ENCODE data around the gene CAVIN2. TPM values are rescaled to one million over a fixed set of nuclear protein-coding genes. Genes with fewer than 3 reads are reported as not detected.
"Not testable (repeated sequence)": the region's sequence is repeated elsewhere in the genome, so short reads cannot be mapped to it uniquely, and the experiment has no call there.

CAVIN2 gene
- total and polyA plus RNA-seq, 11 donors = 35.2 to 149 (median 93.0) TPM

DNA sequence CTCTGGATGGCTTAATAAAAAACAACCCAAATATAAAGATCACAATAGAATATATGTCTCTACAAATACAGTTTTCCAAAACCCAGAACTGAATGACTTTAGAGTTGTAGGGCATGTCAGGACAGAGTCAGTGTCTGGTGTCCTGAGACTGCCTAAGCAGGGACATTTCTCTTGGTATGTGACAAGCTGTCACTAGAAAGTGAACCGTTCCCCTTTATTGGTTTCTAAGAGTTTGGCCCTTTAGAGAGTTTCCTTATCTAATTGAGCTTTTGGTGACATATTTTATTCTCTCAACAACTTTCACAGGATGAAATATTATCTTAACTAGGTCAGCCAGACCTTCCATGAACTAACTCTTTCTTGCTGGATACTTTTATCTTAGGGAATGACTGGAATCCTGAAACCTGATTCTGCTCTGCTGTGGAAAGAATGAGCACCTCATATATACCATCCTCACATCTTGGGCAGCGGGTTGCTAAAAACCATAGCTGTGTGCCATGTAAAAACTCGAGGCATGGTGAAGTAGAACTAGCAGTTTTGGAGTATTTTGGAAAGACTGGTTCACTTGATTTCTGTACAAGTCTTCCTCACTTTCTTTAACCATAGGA, 54.8 kb downstream of the CAVIN2 start:
- H3K4me1 ChIP-seq = no peaks in the 10 kb centered on the region
- no peak for DNase-seq
- H3K27me3 ChIP-seq = peaks cover 0 to 6% (median 0%) of the 10 kb centered on the region in 9 donors
- TF ChIP-seq, protein P1, sequence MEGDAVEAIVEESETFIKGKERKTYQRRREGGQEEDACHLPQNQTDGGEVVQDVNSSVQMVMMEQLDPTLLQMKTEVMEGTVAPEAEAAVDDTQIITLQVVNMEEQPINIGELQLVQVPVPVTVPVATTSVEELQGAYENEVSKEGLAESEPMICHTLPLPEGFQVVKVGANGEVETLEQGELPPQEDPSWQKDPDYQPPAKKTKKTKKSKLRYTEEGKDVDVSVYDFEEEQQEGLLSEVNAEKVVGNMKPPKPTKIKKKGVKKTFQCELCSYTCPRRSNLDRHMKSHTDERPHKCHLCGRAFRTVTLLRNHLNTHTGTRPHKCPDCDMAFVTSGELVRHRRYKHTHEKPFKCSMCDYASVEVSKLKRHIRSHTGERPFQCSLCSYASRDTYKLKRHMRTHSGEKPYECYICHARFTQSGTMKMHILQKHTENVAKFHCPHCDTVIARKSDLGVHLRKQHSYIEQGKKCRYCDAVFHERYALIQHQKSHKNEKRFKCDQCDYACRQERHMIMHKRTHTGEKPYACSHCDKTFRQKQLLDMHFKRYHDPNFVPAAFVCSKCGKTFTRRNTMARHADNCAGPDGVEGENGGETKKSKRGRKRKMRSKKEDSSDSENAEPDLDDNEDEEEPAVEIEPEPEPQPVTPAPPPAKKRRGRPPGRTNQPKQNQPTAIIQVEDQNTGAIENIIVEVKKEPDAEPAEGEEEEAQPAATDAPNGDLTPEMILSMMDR (IDR thresholded peaks at IDR 0.05) = no peak
- TF ChIP-seq POLR2A (IDR thresholded peaks at IDR 0.05) = no peak
- intact Hi-C loops (cut with DNase I) = no loop called here
- H3K36me3 ChIP-seq = no peaks in the 10 kb centered on the region
- H3K27ac ChIP-seq = no peak overlapping the region
- H3K9me3 ChIP-seq = peaks cover 0 to 9% (median 0%) of the 10 kb centered on the region in 12 donors
- H3K4me3 ChIP-seq = no peak overlapping the region
- no peak for ATAC-seq
- 47 to 59% (median 55%) methylated on average over 3 of the region's 3 CpGs for WGBS, 4 donors

DNA sequence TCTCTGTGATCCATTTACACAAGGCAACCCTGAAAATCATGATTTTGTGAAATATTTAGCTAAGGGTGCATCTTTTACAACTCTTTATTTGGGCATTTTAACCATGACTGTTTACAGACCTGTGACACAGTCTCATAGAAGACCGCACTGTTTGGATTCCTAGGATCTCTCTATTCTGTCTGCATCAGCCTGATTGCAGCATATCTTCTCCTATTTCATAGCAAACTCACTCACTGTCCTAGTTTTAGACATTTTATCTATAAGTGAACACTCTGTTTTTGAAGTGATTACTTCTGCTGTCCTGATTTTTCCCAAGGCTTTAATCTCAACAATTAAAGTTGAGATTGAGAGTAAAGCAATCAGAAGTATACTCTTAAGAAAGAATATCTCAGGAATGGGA, 56.2 kb downstream of the CAVIN2 start:
- DNase-seq (no peak), ATAC-seq (no peak)
- Histone ChIP-seq H3K4me3 (no peak overlapping the region), H3K4me1 (no peaks in the 10 kb centered on the region), H3K36me3 (no peaks in the 10 kb centered on the region), H3K27ac (no peak overlapping the region), H3K9me3 (peaks cover 0 to 9% (median 0%) of the 10 kb centered on the region in 12 donors), H3K27me3 (peaks cover 0 to 8% (median 0%) of the 10 kb centered on the region in 9 donors)
- 37 to 85% (median 55%) methylated on average over 1 of the region's 1 CpG for WGBS, 4 donors
- intact Hi-C loops (cut with DNase I) = no loop called here
- TF ChIP-seq, protein P1 (IDR thresholded peaks at IDR 0.05) = no peak
- no peak for TF ChIP-seq POLR2A (IDR thresholded peaks at IDR 0.05)

DNA sequence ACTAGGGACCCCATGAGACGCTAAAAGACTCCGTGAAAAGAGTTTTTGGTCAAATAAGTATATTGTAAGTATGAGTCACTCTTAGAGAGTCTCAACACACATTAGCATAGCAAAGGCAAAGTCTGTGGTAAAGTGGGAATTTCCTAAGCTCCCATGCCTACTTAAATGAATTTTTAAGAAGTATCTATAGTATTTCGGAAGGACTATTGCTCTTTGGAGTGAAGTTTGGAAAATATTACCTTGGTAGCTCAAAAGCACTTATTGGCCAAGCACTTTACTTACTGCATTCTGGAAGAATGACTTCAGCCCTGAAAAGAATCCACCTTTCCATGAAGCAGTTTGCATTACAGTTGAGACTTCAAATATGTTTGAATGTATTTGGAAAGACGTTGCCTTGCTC, 57.1 kb downstream of the CAVIN2 start:
- Histone ChIP-seq H3K36me3 (no peaks in the 10 kb centered on the region), H3K27ac (no peak overlapping the region), H3K4me3 (no peak overlapping the region), H3K9me3 (peaks cover 0 to 9% (median 0%) of the 10 kb centered on the region in 12 donors), H3K27me3 (peaks cover 0 to 8% (median 0%) of the 10 kb centered on the region in 9 donors), H3K4me1 (no peaks in the 10 kb centered on the region)
- TF ChIP-seq, protein P1 (IDR thresholded peaks at IDR 0.05) = no peak
- TF ChIP-seq POLR2A (IDR thresholded peaks at IDR 0.05) = no peak
- no peak for ATAC-seq
- 75 to 85% (median 81%) methylated on average over 4 of the region's 4 CpGs for WGBS, 4 donors
- intact Hi-C loops (cut with DNase I) = no loop called here
- DNase-seq = no peak

DNA sequence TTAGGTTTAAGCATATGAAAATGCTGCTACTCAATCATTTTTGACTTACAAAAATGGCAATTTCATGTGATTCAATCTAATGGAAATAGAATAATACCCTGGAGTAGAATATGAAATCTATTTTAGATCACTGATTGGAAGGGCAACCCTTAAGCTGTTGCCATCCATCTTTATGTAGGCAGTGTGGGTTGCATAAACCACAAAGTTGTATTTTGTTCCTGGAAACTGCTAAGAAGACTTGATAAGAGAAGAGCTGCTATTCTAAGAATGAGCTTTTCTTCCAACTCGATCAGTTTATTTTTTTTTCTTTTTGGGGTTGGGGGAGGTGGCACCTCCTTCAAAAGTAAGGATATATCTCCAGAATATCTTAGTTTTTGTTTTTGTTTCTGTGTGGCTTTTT, 60.2 kb downstream of the CAVIN2 start:
- H3K36me3 ChIP-seq = no peaks in the 10 kb centered on the region
- H3K4me3 ChIP-seq = no peak overlapping the region
- peaks cover 0 to 2% (median 0%) of the 10 kb centered on the region in 12 donors for H3K9me3 ChIP-seq
- DNase-seq (no peak), ATAC-seq (no peak)
- intact Hi-C loops (cut with DNase I) = no loop called here
- no peak for TF ChIP-seq POLR2A (IDR thresholded peaks at IDR 0.05)
- TF ChIP-seq, protein P1 (IDR thresholded peaks at IDR 0.05) = no peak
- no peaks in the 10 kb centered on the region for H3K4me1 ChIP-seq
- peaks cover 0 to 4% (median 0%) of the 10 kb centered on the region in 9 donors for H3K27me3 ChIP-seq
- no peak overlapping the region for H3K27ac ChIP-seq
- WGBS, 4 donors = 14 to 32% (median 21%) methylated on average over 1 of the region's 1 CpG

DNA sequence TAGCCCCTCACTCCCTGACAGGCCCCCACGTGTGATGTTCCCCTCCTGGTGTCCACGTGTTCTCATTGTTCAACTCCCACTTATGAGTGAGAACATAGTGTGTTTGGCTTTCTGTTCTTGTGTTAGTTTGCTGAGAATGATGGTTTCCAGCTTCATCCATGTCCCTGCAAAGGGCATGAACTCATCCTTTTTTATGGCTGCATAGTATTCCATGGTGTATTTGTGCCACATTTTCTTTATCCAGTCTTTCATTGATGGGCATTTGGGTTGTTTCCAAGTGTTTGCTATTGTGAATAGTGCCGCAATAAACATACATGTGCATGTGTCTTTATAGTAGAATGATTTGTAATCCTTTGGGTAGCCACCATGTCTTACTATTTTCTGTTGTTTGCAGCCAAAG, 61.2 kb downstream of the CAVIN2 start:
- H3K4me1 ChIP-seq; H3K4me3 ChIP-seq; H3K36me3 ChIP-seq; H3K27ac ChIP-seq; H3K27me3 ChIP-seq; H3K9me3 ChIP-seq; ATAC-seq; DNase-seq; intact Hi-C loops (cut with DNase I): not testable (repeated sequence)
- 94 to 96% (median 95%) methylated on average over 3 of the region's 3 CpGs for WGBS, 4 donors

Data from heart left ventricle (tissue), 16 donors.